Urinary bladder (tissue), 4 donors: ENCODE data around the gene TAS1R1. TPM values are rescaled to one million over a fixed set of nuclear protein-coding genes. Genes with fewer than 3 reads are reported as not detected.

Source experiments
- DNase-seq: peaks from one replicate; pipeline ENCODE4 v3.0.0-alpha.2; 2015; ENCODE audit errors: extremely low spot score
- H3K27ac ChIP-seq: one replicate; pipeline ENCODE4 v1.5.1; 2013; ENCODE audit warnings: low read depth, mild to moderate bottlenecking, moderate library complexity
- H3K36me3 ChIP-seq: one replicate; pipeline ENCODE4 v1.6.1; 2013; ENCODE audit warnings: mild to moderate bottlenecking, moderate library complexity; ENCODE audit not compliant: insufficient read depth
- H3K4me1 ChIP-seq: one replicate; pipeline ENCODE4 v1.6.1; 2013; ENCODE audit warnings: mild to moderate bottlenecking, moderate library complexity; ENCODE audit not compliant: insufficient read depth
- H3K4me3 ChIP-seq: one replicate; pipeline ENCODE4 v1.5.1; 2013; ENCODE audit warnings: low read depth, low read length
- WGBS: extraction: QIAGEN DNeasy Blood & Tissue Kit; methylation state at CpG from one replicate; pipeline ENCODE4 v1.1.7; 2013; 5-methylcytosine and 5-hydroxymethylcytosine counted together
- polyA plus RNA-seq: library from polyadenylated mRNA; stranded (reverse); fragments of 200-250 nt; gene quantifications from one replicate; pipeline ENCODE4 v1.2.3, GENCODE V29; 2013
- total RNA-seq: library from RNA; depleted of rRNA; stranded (reverse); fragments of >200 nt; gene quantifications from one replicate; pipeline ENCODE4 v1.2.3, GENCODE V29; 2014
- donor health status: healthy with polysubstance abuse.
- donor health status: healthy.

The TAS1R1 gene
- total and polyA plus RNA-seq, 2 donors: 0.06 TPM; not detected in 1

- no peaks in the 10 kb centered on the region for H3K4me1 ChIP-seq
- under 1% methylated on average over 84 of the region's 84 CpGs for WGBS
Observed at GRCh38 chr1:6602669-6603237, 47.6 kb downstream of the TAS1R1 start, which contains the start of gene KLHL21. TSS of gene KLHL21 (minus strand) at chr1:6602869. CDS start at chr1:6602817, 52 bp downstream.

GRCh38 chr1:6603238-6603914 is 48.3 kb downstream of the TAS1R1 start:
- DNase-seq: no peak
- Histone ChIP-seq H3K4me3 (peak overlapping the region; percentile 77), H3K4me1 (no peaks in the 10 kb centered on the region), H3K36me3 (peaks cover 1% of the 10 kb centered on the region), H3K27ac (peak overlapping the region; percentile 99)
- 1% methylated on average over 36 of the region's 36 CpGs for WGBS

More at GRCh38 chr1:6602669-6603237, 47.6 kb downstream of the TAS1R1 start, which contains the start of gene KLHL21:
- H3K27ac ChIP-seq: peak within 1 kb of the TSS; percentile 99
- no peak for DNase-seq
- peak within 1 kb of the TSS; percentile 77 for H3K4me3 ChIP-seq
- H3K36me3 ChIP-seq: peaks cover 3% of the 10 kb centered on the region

GRCh38 chr1:6603915-6604558 is 48.9 kb downstream of the TAS1R1 start:
- no peaks in the 10 kb centered on the region for H3K4me1 ChIP-seq
- no peaks in the 10 kb centered on the region for H3K36me3 ChIP-seq
- H3K27ac ChIP-seq: peak overlapping the region; percentile 99
- peak overlapping the region; percentile 9 for H3K4me3 ChIP-seq
- WGBS: 14% methylated on average over 19 of the region's 19 CpGs
- no peak for DNase-seq

GRCh38 chr1:6612641-6613360 is 57.7 kb downstream of the TAS1R1 start:
- Histone ChIP-seq H3K4me1 (peaks cover 1% of the 10 kb centered on the region), H3K36me3 (no peaks in the 10 kb centered on the region), H3K4me3 (peak overlapping the region; percentile 75), H3K27ac (peak overlapping the region; percentile 93)
- under 1% methylated on average over 67 of the region's 67 CpGs for WGBS
- DNase-seq: no peak

GRCh38 chr1:6613361-6614018 is 58.4 kb downstream of the TAS1R1 start, which contains the start of gene PHF13:
TSS of gene PHF13 (plus strand) at chr1:6613731. CDS start at chr1:6614067, 336 bp downstream.
- DNase-seq: peak; percentile 95
- peak within 1 kb of the TSS; percentile 93 for H3K27ac ChIP-seq
- no peaks in the 10 kb centered on the region for H3K36me3 ChIP-seq
- WGBS: 1% methylated on average over 84 of the region's 84 CpGs
- H3K4me1 ChIP-seq: peaks cover 1% of the 10 kb centered on the region
- H3K4me3 ChIP-seq: peak within 1 kb of the TSS; percentile 100

- 2% methylated on average over 108 of the region's 117 CpGs for WGBS
- Histone ChIP-seq H3K4me1 (peaks cover 1% of the 10 kb centered on the region), H3K27ac (peak overlapping the region; percentile 85), H3K4me3 (peak overlapping the region; percentile 100), H3K36me3 (no peaks in the 10 kb centered on the region)
- no peak for DNase-seq
Observed at GRCh38 chr1:6614019-6614928, 59.2 kb downstream of the TAS1R1 start.

- no peak for DNase-seq
Observed at GRCh38 chr1:6614929-6615785, 60.0 kb downstream of the TAS1R1 start.

GRCh38 chr1:6619045-6619444 is 63.9 kb downstream of the TAS1R1 start:
- Histone ChIP-seq H3K36me3 (peaks cover 6% of the 10 kb centered on the region), H3K4me3 (no peak overlapping the region), H3K4me1 (no peaks in the 10 kb centered on the region), H3K27ac (no peak overlapping the region)
- 90% methylated on average over 4 of the region's 4 CpGs for WGBS
- no peak for DNase-seq

More at GRCh38 chr1:6614929-6615785, 60.0 kb downstream of the TAS1R1 start:
- peak overlapping the region; percentile 100 for H3K4me3 ChIP-seq
- peaks cover 1% of the 10 kb centered on the region for H3K4me1 ChIP-seq
- 1% methylated on average over 82 of the region's 82 CpGs for WGBS
- H3K27ac ChIP-seq: peak overlapping the region; percentile 85
- peaks cover 3% of the 10 kb centered on the region for H3K36me3 ChIP-seq

- no peak for DNase-seq
- WGBS: 88% methylated on average over 41 of the region's 41 CpGs
- peaks cover 6% of the 10 kb centered on the region for H3K36me3 ChIP-seq
- H3K27ac ChIP-seq: no peak overlapping the region
- peaks cover 2% of the 10 kb centered on the region for H3K4me1 ChIP-seq
- H3K4me3 ChIP-seq: no peak overlapping the region
Observed at GRCh38 chr1:6621429-6622391, 66.6 kb downstream of the TAS1R1 start.

- H3K27ac ChIP-seq: no peak overlapping the region
- WGBS: 85% methylated on average over 10 of the region's 10 CpGs
- peaks cover 6% of the 10 kb centered on the region for H3K36me3 ChIP-seq
- H3K4me1 ChIP-seq: peaks cover 3% of the 10 kb centered on the region
- no peak for DNase-seq
- no peak overlapping the region for H3K4me3 ChIP-seq
Observed at GRCh38 chr1:6622396-6623152, 67.5 kb downstream of the TAS1R1 start.
